ENCODE results near the gene VIPAS39.

VIPAS39 gene

DNA sequence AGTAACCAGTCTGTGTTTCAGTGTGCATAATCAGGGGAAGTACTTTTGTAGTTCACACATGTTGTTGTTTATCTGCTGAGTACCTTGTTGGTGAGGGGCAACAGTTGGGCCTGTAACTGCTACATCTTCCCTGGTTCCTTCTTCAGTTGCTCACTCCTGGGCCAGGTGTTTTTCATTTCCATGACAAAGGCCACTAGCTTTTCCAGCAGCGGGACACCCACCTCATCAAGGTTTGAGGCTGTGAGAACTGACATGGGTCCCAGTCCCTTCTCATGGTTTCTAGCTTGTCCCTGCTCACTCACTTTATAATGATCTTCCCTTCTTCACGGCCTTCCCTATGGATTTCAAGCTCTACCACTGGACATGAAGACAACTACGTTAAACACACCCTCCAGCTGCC lies 32.5 kb downstream of the VIPAS39 start (continued):
- no peak for TF ChIP-seq ZNF10 (tag by site-specific recombination; IDR thresholded peaks at IDR 0.05)

DNA sequence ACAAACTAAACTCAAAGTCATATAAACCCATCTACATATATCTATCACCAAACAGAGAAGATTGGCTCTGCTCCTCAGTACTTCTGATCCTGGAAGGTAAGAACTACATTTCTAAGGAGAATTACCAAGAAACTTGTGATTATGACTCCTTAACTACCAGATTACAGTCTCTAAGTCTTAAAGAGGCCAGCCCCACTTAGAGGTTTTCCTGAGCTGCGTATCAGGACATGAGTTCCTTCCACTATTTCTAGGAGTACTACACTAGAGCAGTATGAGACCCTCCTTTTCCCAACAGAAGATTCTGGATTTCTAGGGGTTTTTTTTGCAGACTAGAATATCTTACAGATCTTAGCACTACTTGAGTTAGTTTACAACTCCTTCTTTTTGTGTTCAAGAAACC lies 34.0 kb downstream of the VIPAS39 start, which contains the start of gene NOXRED1:
TSS of gene NOXRED1 (minus strand) at position 101 of the 400 bp plus-strand sequence. CDS start 634 bp downstream, outside the sequence.
- H3K4me1 ChIP-seq (ENCODE audit: control insufficient read depth, insufficient read depth, low read length), result no peaks in the 10 kb centered on the region
- ChIA-PET CTCF (no interaction called here), POLR2A (no interaction called here)
- H3K36me3 ChIP-seq (ENCODE audit: control insufficient read depth in 2 of 2, insufficient read depth in 1 of 2, low read length in 2 of 2), result peaks cover 0 to 65% of the 10 kb centered on the region in 2 experiments; a peak in 1 of 3 replicates
- H3K4me3 ChIP-seq (ENCODE audit: low read depth, low read length), result no peak within 1 kb of the TSS
- TF ChIP-seq ZNF510 (tag by site-specific recombination; IDR thresholded peaks at IDR 0.05; ENCODE audit: insufficient replicate concordance), result no peak
- TF ChIP-seq, protein P1, sequence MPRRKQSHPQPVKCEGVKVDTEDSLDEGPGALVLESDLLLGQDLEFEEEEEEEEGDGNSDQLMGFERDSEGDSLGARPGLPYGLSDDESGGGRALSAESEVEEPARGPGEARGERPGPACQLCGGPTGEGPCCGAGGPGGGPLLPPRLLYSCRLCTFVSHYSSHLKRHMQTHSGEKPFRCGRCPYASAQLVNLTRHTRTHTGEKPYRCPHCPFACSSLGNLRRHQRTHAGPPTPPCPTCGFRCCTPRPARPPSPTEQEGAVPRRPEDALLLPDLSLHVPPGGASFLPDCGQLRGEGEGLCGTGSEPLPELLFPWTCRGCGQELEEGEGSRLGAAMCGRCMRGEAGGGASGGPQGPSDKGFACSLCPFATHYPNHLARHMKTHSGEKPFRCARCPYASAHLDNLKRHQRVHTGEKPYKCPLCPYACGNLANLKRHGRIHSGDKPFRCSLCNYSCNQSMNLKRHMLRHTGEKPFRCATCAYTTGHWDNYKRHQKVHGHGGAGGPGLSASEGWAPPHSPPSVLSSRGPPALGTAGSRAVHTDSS (tag by site-specific recombination; IDR thresholded peaks at IDR 0.05), result no peak
- TF ChIP-seq ZNF621 (tag by site-specific recombination; IDR thresholded peaks at IDR 0.05), result no peak
- no peaks in the 10 kb centered on the region for H3K9me3 ChIP-seq (ENCODE audit: control insufficient read depth, insufficient read depth, low read depth, low read length)
- H3K27ac ChIP-seq (ENCODE audit: extremely low read depth, low read depth, low read length), result no peak within 1 kb of the TSS

DNA sequence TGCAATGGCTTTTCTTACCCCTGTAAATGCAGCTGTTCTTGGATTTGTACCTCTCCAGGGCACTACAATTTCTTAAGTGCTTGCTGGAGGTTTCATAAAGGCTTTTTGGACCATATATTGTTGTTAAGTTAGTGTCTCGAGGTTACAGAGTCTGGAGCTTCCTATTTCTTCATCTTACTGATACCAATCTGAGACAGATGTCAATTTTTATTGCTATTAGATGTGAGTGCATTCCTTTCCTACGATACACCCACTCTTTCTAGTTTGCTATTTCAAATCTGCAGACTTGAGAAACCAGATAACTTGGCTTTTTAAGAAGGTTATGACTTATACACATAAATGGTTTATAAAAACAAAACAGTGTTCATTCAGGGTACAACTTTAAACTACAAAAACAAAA lies 36.2 kb downstream of the VIPAS39 start:
- Histone ChIP-seq H3K9me3 (ENCODE audit: control insufficient read depth, insufficient read depth, low read depth, low read length) (no peaks in the 10 kb centered on the region), H3K27ac (ENCODE audit: extremely low read depth, low read depth, low read length) (no peak overlapping the region), H3K4me1 (ENCODE audit: control insufficient read depth, insufficient read depth, low read length) (no peaks in the 10 kb centered on the region), H3K36me3 (ENCODE audit: control insufficient read depth in 2 of 2, insufficient read depth in 1 of 2, low read length in 2 of 2) (peaks cover 0 to 43% of the 10 kb centered on the region in 2 experiments; a peak in 1 of 3 replicates), H3K4me3 (ENCODE audit: low read depth, low read length) (no peak overlapping the region)
- ChIA-PET CTCF (interaction anchor here (0.7 kb wide), 1 partner anchor 14 kb away, joined by 3 read pairs; no protein-coding TSS in a partner anchor), POLR2A (no interaction called here)
- no peak for TF ChIP-seq ZNF394 (tag by site-specific recombination; IDR thresholded peaks at IDR 0.05; ENCODE audit: borderline replicate concordance)
- no peak for TF ChIP-seq HOXD13 (CRISPR knock-in tag; IDR thresholded peaks at IDR 0.05; ENCODE audit: borderline replicate concordance)
- no peak for TF ChIP-seq ZNF626 (tag by site-specific recombination; IDR thresholded peaks at IDR 0.05)
- TF ChIP-seq ZNF76 (tag by site-specific recombination; IDR thresholded peaks at IDR 0.05; ENCODE audit: borderline replicate concordance, low read depth), result no peak
- no peak for TF ChIP-seq IKZF3 (tag by site-specific recombination; IDR thresholded peaks at IDR 0.05)
- no peak for TF ChIP-seq ZIC2 (tag by site-specific recombination; IDR thresholded peaks at IDR 0.05)
- no peak for TF ChIP-seq ZNF114 (tag by site-specific recombination; IDR thresholded peaks at IDR 0.05)
- no peak for TF ChIP-seq EGR2 (tag by site-specific recombination; IDR thresholded peaks at IDR 0.05; ENCODE audit: low read depth)
- TF ChIP-seq MEIS1 (CRISPR knock-in tag; IDR thresholded peaks at IDR 0.05; ENCODE audit: borderline replicate concordance), result no peak
- TF ChIP-seq ZNF561 (tag by site-specific recombination; IDR thresholded peaks at IDR 0.05; ENCODE audit: borderline replicate concordance), result no peak
- no peak for TF ChIP-seq ZNF664 (tag by site-specific recombination; IDR thresholded peaks at IDR 0.05)
- no peak for TF ChIP-seq ZXDB (tag by site-specific recombination; IDR thresholded peaks at IDR 0.05)

DNA sequence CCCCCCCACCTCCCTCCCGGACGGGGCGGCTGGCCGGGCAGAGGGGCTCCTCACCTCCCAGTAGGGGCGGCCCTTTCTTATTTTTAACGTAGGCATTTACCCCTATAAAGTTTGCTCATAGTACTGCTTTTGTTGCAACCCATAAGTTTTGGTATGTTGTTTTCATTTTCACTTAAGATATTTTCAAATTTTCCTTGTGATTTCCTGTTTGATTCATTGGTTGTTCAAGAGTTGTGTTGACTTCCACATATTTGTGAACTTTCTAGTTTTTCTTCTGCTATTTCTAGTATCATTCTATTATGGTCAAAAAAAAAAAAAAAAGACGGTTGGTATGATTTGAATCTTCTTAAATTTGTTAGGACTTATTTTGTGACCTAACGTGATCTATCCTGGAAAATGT lies 40.6 kb downstream of the VIPAS39 start:
- H3K4me3 ChIP-seq (ENCODE audit: low read depth, low read length), result no peak overlapping the region
- H3K27ac ChIP-seq (ENCODE audit: extremely low read depth, low read depth, low read length), result no peak overlapping the region
- no peaks in the 10 kb centered on the region for H3K4me1 ChIP-seq (ENCODE audit: control insufficient read depth, insufficient read depth, low read length)
- peaks cover 0 to 3% of the 10 kb centered on the region in 2 experiments; a peak in 1 of 3 replicates for H3K36me3 ChIP-seq (ENCODE audit: control insufficient read depth in 2 of 2, insufficient read depth in 1 of 2, low read length in 2 of 2)
- CTCF ChIA-PET, result no interaction called here
- no peaks in the 10 kb centered on the region for H3K9me3 ChIP-seq (ENCODE audit: control insufficient read depth, insufficient read depth, low read depth, low read length)
- POLR2A ChIA-PET, result no interaction called here
- TF ChIP-seq, protein P2, sequence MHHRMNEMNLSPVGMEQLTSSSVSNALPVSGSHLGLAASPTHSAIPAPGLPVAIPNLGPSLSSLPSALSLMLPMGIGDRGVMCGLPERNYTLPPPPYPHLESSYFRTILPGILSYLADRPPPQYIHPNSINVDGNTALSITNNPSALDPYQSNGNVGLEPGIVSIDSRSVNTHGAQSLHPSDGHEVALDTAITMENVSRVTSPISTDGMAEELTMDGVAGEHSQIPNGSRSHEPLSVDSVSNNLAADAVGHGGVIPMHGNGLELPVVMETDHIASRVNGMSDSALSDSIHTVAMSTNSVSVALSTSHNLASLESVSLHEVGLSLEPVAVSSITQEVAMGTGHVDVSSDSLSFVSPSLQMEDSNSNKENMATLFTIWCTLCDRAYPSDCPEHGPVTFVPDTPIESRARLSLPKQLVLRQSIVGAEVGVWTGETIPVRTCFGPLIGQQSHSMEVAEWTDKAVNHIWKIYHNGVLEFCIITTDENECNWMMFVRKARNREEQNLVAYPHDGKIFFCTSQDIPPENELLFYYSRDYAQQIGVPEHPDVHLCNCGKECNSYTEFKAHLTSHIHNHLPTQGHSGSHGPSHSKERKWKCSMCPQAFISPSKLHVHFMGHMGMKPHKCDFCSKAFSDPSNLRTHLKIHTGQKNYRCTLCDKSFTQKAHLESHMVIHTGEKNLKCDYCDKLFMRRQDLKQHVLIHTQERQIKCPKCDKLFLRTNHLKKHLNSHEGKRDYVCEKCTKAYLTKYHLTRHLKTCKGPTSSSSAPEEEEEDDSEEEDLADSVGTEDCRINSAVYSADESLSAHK (tag by site-specific recombination; IDR thresholded peaks at IDR 0.05), result no peak
- TF ChIP-seq ZNF585B (tag by site-specific recombination; IDR thresholded peaks at IDR 0.05) (no peak), ZBTB1 (tag by site-specific recombination; IDR thresholded peaks at IDR 0.05) (no peak), OVOL3 (tag by site-specific recombination; IDR thresholded peaks at IDR 0.05) (no peak), ZNF623 (tag by site-specific recombination; IDR thresholded peaks at IDR 0.05) (no peak), ZBTB8A (tag by site-specific recombination; IDR thresholded peaks at IDR 0.05) (no peak), ZSCAN23 (tag by site-specific recombination; IDR thresholded peaks at IDR 0.05) (no peak), ZNF677 (tag by site-specific recombination; IDR thresholded peaks at IDR 0.05) (no peak), HOXD13 (CRISPR knock-in tag; IDR thresholded peaks at IDR 0.05; ENCODE audit: borderline replicate concordance) (no peak)
- TF ChIP-seq, protein P3, sequence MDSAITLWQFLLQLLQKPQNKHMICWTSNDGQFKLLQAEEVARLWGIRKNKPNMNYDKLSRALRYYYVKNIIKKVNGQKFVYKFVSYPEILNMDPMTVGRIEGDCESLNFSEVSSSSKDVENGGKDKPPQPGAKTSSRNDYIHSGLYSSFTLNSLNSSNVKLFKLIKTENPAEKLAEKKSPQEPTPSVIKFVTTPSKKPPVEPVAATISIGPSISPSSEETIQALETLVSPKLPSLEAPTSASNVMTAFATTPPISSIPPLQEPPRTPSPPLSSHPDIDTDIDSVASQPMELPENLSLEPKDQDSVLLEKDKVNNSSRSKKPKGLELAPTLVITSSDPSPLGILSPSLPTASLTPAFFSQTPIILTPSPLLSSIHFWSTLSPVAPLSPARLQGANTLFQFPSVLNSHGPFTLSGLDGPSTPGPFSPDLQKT (IDR thresholded peaks at IDR 0.05; ENCODE audit: borderline replicate concordance, low read depth, low read length), result no peak

All from HEK293 (cell line).